Measurements from ENCODE around the gene GPR31.

DNA sequence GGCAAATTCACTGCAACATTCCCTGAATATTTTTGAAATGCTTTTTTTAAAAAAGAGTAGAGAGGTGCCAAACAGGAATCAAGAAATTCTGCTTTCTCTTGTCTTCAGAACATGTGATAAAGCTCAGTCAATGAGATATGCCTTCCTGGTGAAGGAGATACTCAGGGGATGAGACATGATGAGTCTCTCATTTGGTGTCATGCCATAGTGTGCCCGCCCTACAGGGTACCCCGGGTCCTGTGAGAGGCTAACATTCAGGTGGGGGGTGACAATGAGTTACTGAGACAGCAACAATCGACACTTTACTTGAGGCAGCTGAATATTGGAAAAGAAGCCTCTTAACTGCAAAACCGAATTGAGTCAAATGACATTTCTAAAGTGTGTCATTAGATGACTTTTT, 28.2 kb downstream of the GPR31 start:
- TF ChIP-seq, protein P1, sequence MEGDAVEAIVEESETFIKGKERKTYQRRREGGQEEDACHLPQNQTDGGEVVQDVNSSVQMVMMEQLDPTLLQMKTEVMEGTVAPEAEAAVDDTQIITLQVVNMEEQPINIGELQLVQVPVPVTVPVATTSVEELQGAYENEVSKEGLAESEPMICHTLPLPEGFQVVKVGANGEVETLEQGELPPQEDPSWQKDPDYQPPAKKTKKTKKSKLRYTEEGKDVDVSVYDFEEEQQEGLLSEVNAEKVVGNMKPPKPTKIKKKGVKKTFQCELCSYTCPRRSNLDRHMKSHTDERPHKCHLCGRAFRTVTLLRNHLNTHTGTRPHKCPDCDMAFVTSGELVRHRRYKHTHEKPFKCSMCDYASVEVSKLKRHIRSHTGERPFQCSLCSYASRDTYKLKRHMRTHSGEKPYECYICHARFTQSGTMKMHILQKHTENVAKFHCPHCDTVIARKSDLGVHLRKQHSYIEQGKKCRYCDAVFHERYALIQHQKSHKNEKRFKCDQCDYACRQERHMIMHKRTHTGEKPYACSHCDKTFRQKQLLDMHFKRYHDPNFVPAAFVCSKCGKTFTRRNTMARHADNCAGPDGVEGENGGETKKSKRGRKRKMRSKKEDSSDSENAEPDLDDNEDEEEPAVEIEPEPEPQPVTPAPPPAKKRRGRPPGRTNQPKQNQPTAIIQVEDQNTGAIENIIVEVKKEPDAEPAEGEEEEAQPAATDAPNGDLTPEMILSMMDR (IDR thresholded peaks at IDR 0.05; ENCODE audit: low read depth, low read length, poor library complexity, severe bottlenecking): no peak
- TF ChIP-seq EZH2phosphoT487 (IDR thresholded peaks at IDR 0.05; ENCODE audit: borderline replicate concordance, low read length): no peak

Measured in DOHH2 (cell line).